CD14-positive monocyte (primary cell): ENCODE results near the gene PAMR1. TPM values are rescaled to one million over a fixed set of nuclear protein-coding genes. Genes with fewer than 3 reads are reported as not detected.
A peak's percentile ranks its signal among the peaks of the same experiment; 100 is the strongest.

Source experiments
- DNase-seq, 3 donors: peaks; one replicate each; pipeline ENCODE4 v3.0.0-alpha.2; 2011 to 2022
- H2AFZ ChIP-seq: 2 replicates; pipeline ENCODE4 v1.6.0; 2012; ENCODE audit warnings: mild to moderate bottlenecking, low read depth, low read length, inconsistent platforms; ENCODE audit not compliant: insufficient read depth, poor library complexity, severe bottlenecking
- H3K27ac ChIP-seq, 2 donors: 1 replicate in 1 of 2; 2 replicates in 1 of 2; pipeline ENCODE4 v1.5.1; 2012 to 2013; ENCODE audit warnings: low read length in 2 of 2, control low read depth in 1 of 2, inconsistent platforms in 1 of 2, low read depth in 1 of 2, mild to moderate bottlenecking in 1 of 2
- H3K27me3 ChIP-seq, 2 donors: one replicate each; pipeline versions ENCODE4 v1.6.0 to v1.6.1; 2011 to 2013; ENCODE audit warnings: low read length in 2 of 2; ENCODE audit not compliant: control insufficient read depth in 2 of 2, insufficient read depth in 2 of 2
- H3K36me3 ChIP-seq, 2 donors: replicated peaks in 1 of 2; 1 replicate in 1 of 2; 2 replicates in 1 of 2; pipeline versions ENCODE4 v1.5.1 to v1.6.1; 2012 to 2013; ENCODE audit warnings: low read length in 2 of 2, control low read depth in 1 of 2, inconsistent platforms in 1 of 2, mild to moderate bottlenecking in 1 of 2; ENCODE audit not compliant: insufficient read depth in 2 of 2, control insufficient read depth in 1 of 2
- H3K4me1 ChIP-seq, 2 donors: 1 replicate in 1 of 2; 2 replicates in 1 of 2; pipeline versions ENCODE4 v1.5.1 to v1.6.1; 2012 to 2013; ENCODE audit warnings: low read length in 2 of 2, control low read depth in 1 of 2, inconsistent platforms in 1 of 2, mild to moderate bottlenecking in 1 of 2, moderate library complexity in 1 of 2; ENCODE audit not compliant: insufficient read depth in 2 of 2, control insufficient read depth in 1 of 2
- H3K4me2 ChIP-seq: replicated peaks from 2 replicates; pipeline ENCODE3; 2012; ENCODE audit warnings: low read length, moderate library complexity, mild to moderate bottlenecking; ENCODE audit not compliant: poor library complexity, severe bottlenecking; ENCODE audit errors: extremely low read depth
- H3K4me3 ChIP-seq, 3 experiments: fragments of 200-600 bp in 1 of 3; sonication (generic) in 1 of 3; replicated peaks in 1 of 3; 1 replicate in 2 of 3; 2 replicates in 1 of 3; pipeline ENCODE4 v1.5.1; 2011 to 2013; ENCODE audit warnings: low read length in 3 of 3, mild to moderate bottlenecking in 3 of 3, control low read depth in 2 of 3, low read depth in 2 of 3, inconsistent platforms in 1 of 3, moderate library complexity in 1 of 3
- H3K79me2 ChIP-seq: 2 replicates; pipeline ENCODE4 v1.6.0; 2012; ENCODE audit warnings: mild to moderate bottlenecking, control low read depth, inconsistent platforms, low read length, moderate library complexity; ENCODE audit not compliant: insufficient read depth
- H3K9ac ChIP-seq: 2 replicates; pipeline ENCODE4 v1.6.0; 2017; ENCODE audit warnings: low read length, mild to moderate bottlenecking; ENCODE audit not compliant: insufficient read depth, poor library complexity, severe bottlenecking
- H3K9me3 ChIP-seq, 2 donors: replicated peaks in 1 of 2; 1 replicate in 1 of 2; 2 replicates in 1 of 2; pipeline versions ENCODE4 v1.5.1 to v1.6.1; 2012 to 2013; ENCODE audit warnings: low read length in 2 of 2, control low read depth in 1 of 2; ENCODE audit not compliant: control insufficient read depth in 1 of 2, insufficient read depth in 1 of 2
- H4K20me1 ChIP-seq: 2 replicates; pipeline ENCODE4 v1.6.0; 2012; ENCODE audit warnings: mild to moderate bottlenecking, low read length, control low read depth, moderate library complexity; ENCODE audit not compliant: insufficient read depth
- H3K27ac Mint-ChIP-seq, 7 donors: one replicate each; pipeline ENCODE4 v1.8.0; 2020; ENCODE audit warnings: mild to moderate bottlenecking in 7 of 7, mixed read lengths in 7 of 7, moderate library complexity in 6 of 7, inconsistent platforms in 2 of 7
- H3K27me3 Mint-ChIP-seq, 3 donors: one replicate each; pipeline ENCODE4 v1.8.0; 2021 to 2022; ENCODE audit warnings: low read depth in 3 of 3, mild to moderate bottlenecking in 3 of 3, mixed read lengths in 3 of 3, moderate library complexity in 3 of 3, inconsistent platforms in 1 of 3
- H3K36me3 Mint-ChIP-seq, 2 donors: one replicate each; pipeline ENCODE4 v1.8.0; 2020; ENCODE audit warnings: mixed read lengths in 2 of 2, inconsistent platforms in 1 of 2, mild to moderate bottlenecking in 1 of 2
- H3K4me1 Mint-ChIP-seq: one replicate; pipeline ENCODE4 v1.8.0; 2020; ENCODE audit warnings: mild to moderate bottlenecking, mixed read lengths
- H3K4me3 Mint-ChIP-seq, 2 donors: one replicate each; pipeline ENCODE4 v1.8.0; 2020; ENCODE audit warnings: mild to moderate bottlenecking in 2 of 2, mixed read lengths in 2 of 2, moderate library complexity in 1 of 2
- H3K9me3 Mint-ChIP-seq, 7 donors: one replicate each; pipeline ENCODE4 v1.8.0; 2020 to 2022; ENCODE audit warnings: mixed read lengths in 7 of 7, mild to moderate bottlenecking in 6 of 7, moderate library complexity in 6 of 7, inconsistent platforms in 2 of 7
- WGBS: methylation state at CpG from one replicate; pipeline ENCODE4 v1.1.5; 2013; ENCODE audit warnings: missing lambda C conversion rate; ENCODE audit not compliant: insufficient coverage; 5-methylcytosine and 5-hydroxymethylcytosine counted together
- intact Hi-C, 2 donors: fragments of 100-400 bp; cut with micrococcal nuclease; formaldehyde crosslinking; loops; one replicate each; pipeline versions ENCODE4 v1.15.0 to v1.15.1; 2023
- polyA plus RNA-seq, 3 donors: library from polyadenylated mRNA; depleted of rRNA in 1 of 3; unstranded in 2 of 3; stranded (reverse) in 1 of 3; fragments of 300-500 nt in 2 of 3; fragments of >200 nt in 1 of 3; fragmentation: Illumina TruSeq in 2 of 3; gene quantifications; 1 replicate in 2 of 3; 2 replicates in 1 of 3; pipeline ENCODE4 v1.2.3, GENCODE V29; 2012 to 2021
- TF ChIP-seq, protein P1 (sequence below): fragments of 200-600 bp; IDR thresholded peaks from one replicate; pipeline ENCODE4 v1.8.0; 2022; ENCODE audit warnings: antibody characterized with exemption, mild to moderate bottlenecking

The PAMR1 gene
- polyA plus RNA-seq, 3 donors: not detected

DNA sequence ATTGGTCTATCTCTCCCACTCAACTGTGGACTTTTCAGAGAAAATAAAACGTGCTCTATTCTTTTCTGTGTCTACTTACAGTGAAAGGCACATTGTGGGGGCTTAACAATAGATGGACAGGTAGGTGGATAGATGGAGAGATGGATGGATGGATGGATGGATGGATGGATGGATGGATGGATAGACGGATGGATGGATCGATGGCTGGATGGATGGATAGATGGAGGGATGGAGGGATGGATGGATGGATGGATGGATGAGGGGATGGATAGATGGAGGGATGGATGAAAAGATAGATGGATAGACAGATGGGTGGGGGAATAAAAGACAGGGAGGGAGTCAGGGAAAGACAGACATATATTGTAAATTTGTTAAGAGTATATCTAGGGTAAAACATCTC lies 91.8 kb downstream of the PAMR1 start:
- Histone ChIP-seq H3K27ac (no peak overlapping the region), H3K36me3 (no peaks in the 10 kb centered on the region), H3K4me1 (no peaks in the 10 kb centered on the region), H3K9ac (no peak overlapping the region), H2AFZ (no peak overlapping the region), H3K4me2 (no peak overlapping the region), H3K27me3 (peaks cover 7 to 24% of the 10 kb centered on the region in 2 donors), H3K9me3 (no peaks in the 10 kb centered on the region), H4K20me1 (no peaks in the 10 kb centered on the region), H3K79me2 (no peaks in the 10 kb centered on the region), H3K4me3 (no peak overlapping the region)
- Mint-ChIP-seq H3K27me3 (peaks cover 19 to 37% (median 19%) of the 10 kb centered on the region in 3 donors), H3K4me1 (no peaks in the 10 kb centered on the region), H3K4me3 (no peak overlapping the region), H3K9me3 (peaks cover 0 to 1% (median 0%) of the 10 kb centered on the region in 7 donors), H3K27ac (no peak overlapping the region), H3K36me3 (no peaks in the 10 kb centered on the region)
- TF ChIP-seq, protein P1, sequence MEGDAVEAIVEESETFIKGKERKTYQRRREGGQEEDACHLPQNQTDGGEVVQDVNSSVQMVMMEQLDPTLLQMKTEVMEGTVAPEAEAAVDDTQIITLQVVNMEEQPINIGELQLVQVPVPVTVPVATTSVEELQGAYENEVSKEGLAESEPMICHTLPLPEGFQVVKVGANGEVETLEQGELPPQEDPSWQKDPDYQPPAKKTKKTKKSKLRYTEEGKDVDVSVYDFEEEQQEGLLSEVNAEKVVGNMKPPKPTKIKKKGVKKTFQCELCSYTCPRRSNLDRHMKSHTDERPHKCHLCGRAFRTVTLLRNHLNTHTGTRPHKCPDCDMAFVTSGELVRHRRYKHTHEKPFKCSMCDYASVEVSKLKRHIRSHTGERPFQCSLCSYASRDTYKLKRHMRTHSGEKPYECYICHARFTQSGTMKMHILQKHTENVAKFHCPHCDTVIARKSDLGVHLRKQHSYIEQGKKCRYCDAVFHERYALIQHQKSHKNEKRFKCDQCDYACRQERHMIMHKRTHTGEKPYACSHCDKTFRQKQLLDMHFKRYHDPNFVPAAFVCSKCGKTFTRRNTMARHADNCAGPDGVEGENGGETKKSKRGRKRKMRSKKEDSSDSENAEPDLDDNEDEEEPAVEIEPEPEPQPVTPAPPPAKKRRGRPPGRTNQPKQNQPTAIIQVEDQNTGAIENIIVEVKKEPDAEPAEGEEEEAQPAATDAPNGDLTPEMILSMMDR: no peak
- DNase-seq: no peak
- WGBS: 71% methylated on average over 3 of the region's 3 CpGs
- intact Hi-C loops: no loop called here

DNA sequence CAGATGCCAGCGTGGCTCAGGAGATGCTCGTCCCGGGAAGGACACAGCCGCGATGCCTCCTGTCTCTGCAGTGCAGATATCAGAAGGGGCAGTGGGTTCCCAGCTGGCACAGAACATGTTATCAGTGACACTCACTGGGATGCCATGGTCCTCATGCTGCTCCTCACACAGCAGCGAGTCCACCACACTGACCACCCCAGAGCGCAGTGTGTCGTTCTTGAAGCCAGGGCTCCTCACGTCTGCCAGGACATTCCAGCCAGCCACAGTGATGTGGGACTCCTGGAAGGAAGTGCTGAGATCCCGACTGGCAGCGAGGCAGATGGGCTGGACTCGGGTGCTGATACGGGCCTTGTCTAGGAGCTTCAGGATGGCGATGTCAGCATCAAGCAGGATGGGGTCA lies 93.0 kb downstream of the PAMR1 start:
- no peak overlapping the region for H3K4me3 ChIP-seq
- H3K4me1 ChIP-seq: no peaks in the 10 kb centered on the region
- no peaks in the 10 kb centered on the region for H3K4me1 Mint-ChIP-seq
- H3K27me3 ChIP-seq: peaks cover 6 to 25% of the 10 kb centered on the region in 2 donors
- H3K27ac Mint-ChIP-seq: peak overlapping the region in 1 of 7 donors; percentile 55
- no peaks in the 10 kb centered on the region for H3K9me3 ChIP-seq
- no peak overlapping the region for H3K4me2 ChIP-seq
- TF ChIP-seq, protein P1: no peak
- H3K9me3 Mint-ChIP-seq: peaks cover 0 to 2% (median 0%) of the 10 kb centered on the region in 7 donors
- intact Hi-C loops: no loop called here
- H4K20me1 ChIP-seq: no peaks in the 10 kb centered on the region
- peaks cover 19 to 39% (median 22%) of the 10 kb centered on the region in 3 donors for H3K27me3 Mint-ChIP-seq
- H3K9ac ChIP-seq: no peak overlapping the region
- no peaks in the 10 kb centered on the region for H3K36me3 ChIP-seq
- no peak overlapping the region for H3K27ac ChIP-seq
- no peaks in the 10 kb centered on the region for H3K36me3 Mint-ChIP-seq
- no peaks in the 10 kb centered on the region for H3K79me2 ChIP-seq
- no peak overlapping the region for H3K4me3 Mint-ChIP-seq
- 97% methylated on average over 7 of the region's 14 CpGs for WGBS
- no peak overlapping the region for H2AFZ ChIP-seq
- DNase-seq: no peak
